Adrenal gland (tissue), 5 donors: Measurements from ENCODE around the gene SMIM34.
"Not testable (repeated sequence)": the region's sequence is repeated elsewhere in the genome, so short reads cannot be mapped to it uniquely, and the experiment has no call there.

Experiments used
- CTCF ChIP-seq, 6 experiments: fragments of 450-650 bp in 4 of 6; fragments of 200-600 bp in 2 of 6; sonication (generic) in 1 of 6; IDR thresholded peaks; 1 replicate in 5 of 6; 2 replicates in 1 of 6; pipeline versions ENCODE4 v1.5.1 to v1.8.0; 2016 to 2021; ENCODE audit warnings: antibody characterized with exemption in 6 of 6, mild to moderate bottlenecking in 2 of 6, moderate library complexity in 1 of 6
- POLR2A ChIP-seq, 2 donors: fragments of 450-650 bp; IDR thresholded peaks; one replicate each; pipeline ENCODE4 v1.6.1; 2017; ENCODE audit warnings: antibody characterized with exemption in 2 of 2, mild to moderate bottlenecking in 2 of 2, moderate library complexity in 1 of 2
- donor health status: DM: no; HTN: no; CAD: no.

GRCh38 chr21:34417448-34418077, 6.2 kb downstream of the SMIM34 start:
- TF ChIP-seq CTCF, POLR2A (IDR thresholded peaks at IDR 0.05): not testable (repeated sequence)
